HFFc6 (cell line): ENCODE measurements around the gene DUSP1. TPM values are rescaled to one million over a fixed set of nuclear protein-coding genes. Genes with fewer than 3 reads are reported as not detected.
A peak's percentile ranks its signal among the peaks of the same experiment; 100 is the strongest.

ENCODE experiments used
- DNase-seq: peaks from one replicate; pipeline ENCODE4 v3.0.0-alpha.2; 2018
- H3K27ac Mint-ChIP-seq: 2 replicates; pipeline ENCODE4 v1.8.0; 2020; ENCODE audit warnings: mild to moderate bottlenecking, mixed read lengths
- H3K27me3 Mint-ChIP-seq: 2 replicates; pipeline ENCODE4 v1.8.0; 2021; ENCODE audit warnings: mild to moderate bottlenecking, moderate library complexity, mixed read lengths; ENCODE audit not compliant: insufficient read depth
- H3K36me3 Mint-ChIP-seq: 2 replicates; pipeline ENCODE4 v1.8.0; 2021; ENCODE audit warnings: low read depth, mixed read lengths
- H3K4me1 Mint-ChIP-seq: 2 replicates; pipeline ENCODE4 v1.8.0; 2020; ENCODE audit warnings: low read depth, mixed read lengths
- H3K4me3 Mint-ChIP-seq: 2 replicates; pipeline ENCODE4 v1.8.0; 2020; ENCODE audit warnings: mild to moderate bottlenecking, moderate library complexity, mixed read lengths
- H3K9me3 Mint-ChIP-seq: 2 replicates; pipeline ENCODE4 v1.8.0; 2020; ENCODE audit warnings: mild to moderate bottlenecking, mixed read lengths
- CTCF ChIP-seq: fragments of 200-600 bp; sonication (generic); IDR thresholded peaks from 2 replicates; pipeline ENCODE4 v1.5.0; 2021; ENCODE audit warnings: antibody characterized with exemption, mild to moderate bottlenecking
- total RNA-seq, 6 experiments: library from RNA; stranded (reverse); fragmentation: NEBNext Ultra II Directional; extraction: Animal tissue kit (Norgen Biotek cat#: 25700); gene quantifications; 2 replicates in 1 of 6; 3 replicates in 5 of 6; pipeline ENCODE4 v1.2.3, GENCODE V29; 2021

The DUSP1 gene
- total RNA-seq, 6 experiments from 2014 or later, result 213 to 319 (median 307) TPM

- Mint-ChIP-seq H3K27ac (peak overlapping the region; percentile 97), H3K27me3 (peaks cover 2% of the 10 kb centered on the region), H3K36me3 (no peaks in the 10 kb centered on the region; the same call in 1 of the 2 replicates), H3K4me1 (peaks cover 75% of the 10 kb centered on the region), H3K9me3 (no peaks in the 10 kb centered on the region), H3K4me3 (peak overlapping the region; percentile 72)
- TF ChIP-seq CTCF, result no peak
- DNase-seq, result peak; percentile 94
Measured at GRCh38 chr5:172801179-172801671, 30.2 kb upstream of the DUSP1 start.

- DNase-seq, result peak; percentile 97
- H3K4me1 Mint-ChIP-seq, result peaks cover 85% of the 10 kb centered on the region
- peaks cover 2% of the 10 kb centered on the region for H3K27me3 Mint-ChIP-seq
- TF ChIP-seq CTCF, result no peak
- no peaks in the 10 kb centered on the region; the same call in 1 of the 2 replicates for H3K36me3 Mint-ChIP-seq
- peak overlapping the region; percentile 97 for H3K27ac Mint-ChIP-seq
- H3K4me3 Mint-ChIP-seq, result peak overlapping the region; percentile 81
- H3K9me3 Mint-ChIP-seq, result no peaks in the 10 kb centered on the region
Measured at GRCh38 chr5:172800088-172800551, 29.1 kb upstream of the DUSP1 start.

- H3K4me1 Mint-ChIP-seq, result peaks cover 92% of the 10 kb centered on the region
- H3K36me3 Mint-ChIP-seq, result no peaks in the 10 kb centered on the region; the same call in 1 of the 2 replicates
- peak overlapping the region; percentile 97 for H3K27ac Mint-ChIP-seq
Measured at GRCh38 chr5:172799416-172799815, 28.4 kb upstream of the DUSP1 start.

GRCh38 chr5:172798422-172799215 is 27.6 kb upstream of the DUSP1 start:
- Mint-ChIP-seq H3K9me3 (no peaks in the 10 kb centered on the region), H3K4me1 (peaks cover 96% of the 10 kb centered on the region), H3K36me3 (no peaks in the 10 kb centered on the region; the same call in 1 of the 2 replicates), H3K27me3 (peaks cover 2% of the 10 kb centered on the region), H3K27ac (peak overlapping the region; percentile 97), H3K4me3 (peak overlapping the region; percentile 81)
- DNase-seq, result peak; percentile 91
- TF ChIP-seq CTCF, result no peak

More at GRCh38 chr5:172799416-172799815, 28.4 kb upstream of the DUSP1 start:
- Mint-ChIP-seq H3K4me3 (peak overlapping the region; percentile 81), H3K27me3 (peaks cover 2% of the 10 kb centered on the region), H3K9me3 (no peaks in the 10 kb centered on the region)
- no peak for TF ChIP-seq CTCF
- DNase-seq, result no peak

- H3K27me3 Mint-ChIP-seq, result peaks cover 2% of the 10 kb centered on the region
- H3K27ac Mint-ChIP-seq, result peak overlapping the region; percentile 97
- peaks cover 98% of the 10 kb centered on the region for H3K4me1 Mint-ChIP-seq
- DNase-seq, result no peak
- no peak for TF ChIP-seq CTCF
- peak overlapping the region; percentile 81 for H3K4me3 Mint-ChIP-seq
- H3K9me3 Mint-ChIP-seq, result no peaks in the 10 kb centered on the region
- H3K36me3 Mint-ChIP-seq, result no peaks in the 10 kb centered on the region; the same call in 1 of the 2 replicates
Measured at GRCh38 chr5:172797771-172798191, 26.8 kb upstream of the DUSP1 start.
